Muscle layer of colon (tissue), 2 donors: Measurements from ENCODE around the gene SLC24A4.

Experiments
- H3K27ac ChIP-seq: one replicate; pipeline ENCODE4 v1.7.0; 2013; ENCODE audit warnings: low read depth, mild to moderate bottlenecking, low read length, moderate library complexity
- H3K27me3 ChIP-seq, 2 donors: one replicate each; pipeline ENCODE4 v1.7.0; 2013; ENCODE audit warnings: low read length in 2 of 2, mild to moderate bottlenecking in 2 of 2; ENCODE audit not compliant: insufficient read depth in 2 of 2, control insufficient read depth in 1 of 2
- H3K36me3 ChIP-seq: one replicate; pipeline ENCODE4 v1.7.0; 2013; ENCODE audit warnings: mild to moderate bottlenecking, low read length; ENCODE audit not compliant: insufficient read depth
- H3K4me1 ChIP-seq: one replicate; pipeline ENCODE4 v1.7.0; 2013; ENCODE audit warnings: mild to moderate bottlenecking, low read length; ENCODE audit not compliant: insufficient read depth
- H3K4me3 ChIP-seq, 2 donors: one replicate each; pipeline ENCODE4 v1.7.0; 2013; ENCODE audit warnings: low read length in 2 of 2, low read depth in 1 of 2, mild to moderate bottlenecking in 1 of 2, moderate library complexity in 1 of 2
- H3K9ac ChIP-seq: one replicate; pipeline ENCODE4 v1.7.0; 2013; ENCODE audit warnings: low read length
- H3K9me3 ChIP-seq: one replicate; pipeline ENCODE4 v1.7.0; 2013; ENCODE audit warnings: mild to moderate bottlenecking, low read length
- donor health status: abdominal sarcoma.
- donor health status: Adenocarcinoma of cecum.

Gene SLC24A4

GRCh38 chr14:92321701-92322100 lies 1.3 kb upstream of the SLC24A4 start:
- Histone ChIP-seq H3K9me3 (no peaks in the 10 kb centered on the region), H3K4me3 (no peak overlapping the region), H3K4me1 (no peaks in the 10 kb centered on the region), H3K27ac (no peak overlapping the region), H3K27me3 (peaks cover 25 to 36% of the 10 kb centered on the region in 2 donors), H3K36me3 (no peaks in the 10 kb centered on the region), H3K9ac (no peak overlapping the region)

- Histone ChIP-seq H3K9ac (no peak overlapping the region), H3K27ac (no peak overlapping the region), H3K4me1 (no peaks in the 10 kb centered on the region), H3K27me3 (peaks cover 25 to 36% of the 10 kb centered on the region in 2 donors), H3K9me3 (no peaks in the 10 kb centered on the region), H3K36me3 (no peaks in the 10 kb centered on the region), H3K4me3 (no peak overlapping the region)
Measured at GRCh38 chr14:92322516-92322915, 449 bp upstream of the SLC24A4 start.

- no peak overlapping the region for H3K27ac ChIP-seq
- no peak overlapping the region for H3K9ac ChIP-seq
- no peaks in the 10 kb centered on the region for H3K36me3 ChIP-seq
- H3K9me3 ChIP-seq, result no peaks in the 10 kb centered on the region
- H3K27me3 ChIP-seq, result peaks cover 25 to 36% of the 10 kb centered on the region in 2 donors
- no peak overlapping the region for H3K4me3 ChIP-seq
- H3K4me1 ChIP-seq, result no peaks in the 10 kb centered on the region
Measured at GRCh38 chr14:92323916-92324818, 1.2 kb downstream of the SLC24A4 start.

GRCh38 chr14:92325835-92326234 lies 2.9 kb downstream of the SLC24A4 start:
- H3K9ac ChIP-seq, result no peak overlapping the region
- H3K27ac ChIP-seq, result no peak overlapping the region
- H3K4me1 ChIP-seq, result no peaks in the 10 kb centered on the region
- H3K4me3 ChIP-seq, result no peak overlapping the region
- H3K27me3 ChIP-seq, result peaks cover 21 to 36% of the 10 kb centered on the region in 2 donors
- H3K36me3 ChIP-seq, result no peaks in the 10 kb centered on the region
- H3K9me3 ChIP-seq, result no peaks in the 10 kb centered on the region

GRCh38 chr14:92328664-92329255 lies 5.8 kb downstream of the SLC24A4 start:
- Histone ChIP-seq H3K36me3 (no peaks in the 10 kb centered on the region), H3K4me3 (no peak overlapping the region), H3K9me3 (no peaks in the 10 kb centered on the region), H3K27me3 (peaks cover 8 to 20% of the 10 kb centered on the region in 2 donors), H3K9ac (no peak overlapping the region), H3K4me1 (no peaks in the 10 kb centered on the region), H3K27ac (no peak overlapping the region)

- H3K4me3 ChIP-seq, result no peak overlapping the region
- H3K4me1 ChIP-seq, result no peaks in the 10 kb centered on the region
- H3K9me3 ChIP-seq, result no peaks in the 10 kb centered on the region
- no peak overlapping the region for H3K9ac ChIP-seq
- H3K27me3 ChIP-seq, result no peaks in the 10 kb centered on the region
- no peak overlapping the region for H3K27ac ChIP-seq
- H3K36me3 ChIP-seq, result no peaks in the 10 kb centered on the region
Measured at GRCh38 chr14:92334050-92334449, 11.1 kb downstream of the SLC24A4 start.

GRCh38 chr14:92336363-92336762 lies 13.4 kb downstream of the SLC24A4 start:
- no peak overlapping the region for H3K27ac ChIP-seq
- H3K9ac ChIP-seq, result no peak overlapping the region
- no peak overlapping the region for H3K4me3 ChIP-seq
- H3K36me3 ChIP-seq, result no peaks in the 10 kb centered on the region
- no peaks in the 10 kb centered on the region for H3K4me1 ChIP-seq
- H3K9me3 ChIP-seq, result no peaks in the 10 kb centered on the region
- no peaks in the 10 kb centered on the region for H3K27me3 ChIP-seq

- no peaks in the 10 kb centered on the region for H3K27me3 ChIP-seq
- H3K27ac ChIP-seq, result no peak overlapping the region
- no peaks in the 10 kb centered on the region for H3K9me3 ChIP-seq
- H3K4me3 ChIP-seq, result no peak overlapping the region
- no peaks in the 10 kb centered on the region for H3K36me3 ChIP-seq
- no peaks in the 10 kb centered on the region for H3K4me1 ChIP-seq
- no peak overlapping the region for H3K9ac ChIP-seq
Measured at GRCh38 chr14:92339426-92339825, 16.5 kb downstream of the SLC24A4 start.

GRCh38 chr14:92340071-92340470 lies 17.1 kb downstream of the SLC24A4 start:
- no peak overlapping the region for H3K4me3 ChIP-seq
- no peaks in the 10 kb centered on the region for H3K27me3 ChIP-seq

GRCh38 chr14:92340931-92341330 lies 18.0 kb downstream of the SLC24A4 start:
- Histone ChIP-seq H3K36me3 (no peaks in the 10 kb centered on the region), H3K9ac (no peak overlapping the region), H3K4me1 (no peaks in the 10 kb centered on the region), H3K27me3 (no peaks in the 10 kb centered on the region), H3K9me3 (no peaks in the 10 kb centered on the region), H3K27ac (no peak overlapping the region), H3K4me3 (no peak overlapping the region)

More at GRCh38 chr14:92340071-92340470, 17.1 kb downstream of the SLC24A4 start:
- no peaks in the 10 kb centered on the region for H3K9me3 ChIP-seq
- H3K27ac ChIP-seq, result no peak overlapping the region
- H3K4me1 ChIP-seq, result no peaks in the 10 kb centered on the region
- no peak overlapping the region for H3K9ac ChIP-seq
- no peaks in the 10 kb centered on the region for H3K36me3 ChIP-seq

- Histone ChIP-seq H3K27me3 (no peaks in the 10 kb centered on the region), H3K27ac (no peak overlapping the region), H3K9me3 (no peaks in the 10 kb centered on the region), H3K4me3 (no peak overlapping the region), H3K9ac (no peak overlapping the region), H3K36me3 (no peaks in the 10 kb centered on the region), H3K4me1 (no peaks in the 10 kb centered on the region)
Measured at GRCh38 chr14:92341791-92342190, 18.8 kb downstream of the SLC24A4 start.
